ENCODE data around the gene TMEM50A.
"Not testable (repeated sequence)": the region's sequence is repeated elsewhere in the genome, so short reads cannot be mapped to it uniquely, and the experiment has no call there.

DNA sequence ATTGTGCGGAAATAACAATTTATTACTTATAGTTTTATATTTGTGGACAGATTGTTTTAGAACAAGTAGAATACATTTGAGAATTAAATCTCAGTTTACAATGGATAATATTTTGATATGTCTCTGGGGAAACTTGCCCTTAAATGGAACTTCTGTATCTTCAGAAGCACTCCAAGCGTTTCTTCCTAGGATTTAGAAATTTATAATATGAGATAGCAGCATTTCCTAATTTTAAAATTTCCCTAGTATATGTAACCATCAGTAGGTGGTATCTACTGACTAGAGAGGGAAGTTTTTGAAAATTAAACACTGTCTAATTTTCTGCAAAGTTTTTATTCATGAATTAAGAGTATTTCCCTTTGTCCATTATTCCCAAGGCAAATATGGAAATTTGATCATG is 44.7 kb upstream of the TMEM50A start:
- TF ChIP-seq, protein P1, sequence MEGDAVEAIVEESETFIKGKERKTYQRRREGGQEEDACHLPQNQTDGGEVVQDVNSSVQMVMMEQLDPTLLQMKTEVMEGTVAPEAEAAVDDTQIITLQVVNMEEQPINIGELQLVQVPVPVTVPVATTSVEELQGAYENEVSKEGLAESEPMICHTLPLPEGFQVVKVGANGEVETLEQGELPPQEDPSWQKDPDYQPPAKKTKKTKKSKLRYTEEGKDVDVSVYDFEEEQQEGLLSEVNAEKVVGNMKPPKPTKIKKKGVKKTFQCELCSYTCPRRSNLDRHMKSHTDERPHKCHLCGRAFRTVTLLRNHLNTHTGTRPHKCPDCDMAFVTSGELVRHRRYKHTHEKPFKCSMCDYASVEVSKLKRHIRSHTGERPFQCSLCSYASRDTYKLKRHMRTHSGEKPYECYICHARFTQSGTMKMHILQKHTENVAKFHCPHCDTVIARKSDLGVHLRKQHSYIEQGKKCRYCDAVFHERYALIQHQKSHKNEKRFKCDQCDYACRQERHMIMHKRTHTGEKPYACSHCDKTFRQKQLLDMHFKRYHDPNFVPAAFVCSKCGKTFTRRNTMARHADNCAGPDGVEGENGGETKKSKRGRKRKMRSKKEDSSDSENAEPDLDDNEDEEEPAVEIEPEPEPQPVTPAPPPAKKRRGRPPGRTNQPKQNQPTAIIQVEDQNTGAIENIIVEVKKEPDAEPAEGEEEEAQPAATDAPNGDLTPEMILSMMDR (IDR thresholded peaks at IDR 0.05): not testable (repeated sequence)
- TF ChIP-seq EZH2 (IDR thresholded peaks at IDR 0.05; ENCODE audit: borderline replicate concordance, insufficient read depth, low read depth, low read length, poor library complexity, severe bottlenecking): not testable (repeated sequence)
